Glutamatergic neuron (in vitro differentiated cells): ENCODE measurements around the gene MARK3. TPM values are rescaled to one million over a fixed set of nuclear protein-coding genes. Genes with fewer than 3 reads are reported as not detected.

Experiments used
- DNase-seq: peaks from one replicate; pipeline ENCODE4 v3.0.0; 2022
- H3K27ac Mint-ChIP-seq: one replicate; pipeline ENCODE4 v1.8.0; 2020; ENCODE audit warnings: mild to moderate bottlenecking, mixed read lengths, inconsistent platforms; ENCODE audit not compliant: unreplicated experiment
- H3K27me3 Mint-ChIP-seq: one replicate; pipeline ENCODE4 v1.8.0; 2020; ENCODE audit warnings: mild to moderate bottlenecking, moderate library complexity, mixed read lengths, inconsistent platforms; ENCODE audit not compliant: unreplicated experiment
- H3K36me3 Mint-ChIP-seq: one replicate; pipeline ENCODE4 v1.8.0; 2020; ENCODE audit warnings: mild to moderate bottlenecking, mixed read lengths, inconsistent platforms; ENCODE audit not compliant: unreplicated experiment
- H3K4me1 Mint-ChIP-seq: one replicate; pipeline ENCODE4 v1.8.0; 2020; ENCODE audit warnings: mild to moderate bottlenecking, low read depth, mixed read lengths, inconsistent platforms; ENCODE audit not compliant: unreplicated experiment
- H3K4me3 Mint-ChIP-seq: one replicate; pipeline ENCODE4 v1.8.0; 2020; ENCODE audit warnings: mild to moderate bottlenecking, mixed read lengths, inconsistent platforms; ENCODE audit not compliant: unreplicated experiment
- H3K9me3 Mint-ChIP-seq: one replicate; pipeline ENCODE4 v1.8.0; 2020; ENCODE audit warnings: mild to moderate bottlenecking, moderate library complexity, mixed read lengths, inconsistent platforms; ENCODE audit not compliant: unreplicated experiment
- total RNA-seq: library from RNA; stranded (reverse); fragmentation: NEBNext Ultra II Directional; extraction: Animal tissue kit (Norgen Biotek cat#: 25700); gene quantifications from one replicate; pipeline ENCODE4 v1.2.1, GENCODE V29; 2021; ENCODE audit not compliant: unreplicated experiment
- TF ChIP-seq, protein P1 (sequence below): fragments of 200-600 bp; sonication (generic); IDR thresholded peaks from one replicate; pipeline ENCODE4 v1.5.0; 2021; ENCODE audit not compliant: partially characterized antibody, unreplicated experiment

The MARK3 gene
- total RNA-seq, 1 donor from 2014 or later = 110 TPM

DNA sequence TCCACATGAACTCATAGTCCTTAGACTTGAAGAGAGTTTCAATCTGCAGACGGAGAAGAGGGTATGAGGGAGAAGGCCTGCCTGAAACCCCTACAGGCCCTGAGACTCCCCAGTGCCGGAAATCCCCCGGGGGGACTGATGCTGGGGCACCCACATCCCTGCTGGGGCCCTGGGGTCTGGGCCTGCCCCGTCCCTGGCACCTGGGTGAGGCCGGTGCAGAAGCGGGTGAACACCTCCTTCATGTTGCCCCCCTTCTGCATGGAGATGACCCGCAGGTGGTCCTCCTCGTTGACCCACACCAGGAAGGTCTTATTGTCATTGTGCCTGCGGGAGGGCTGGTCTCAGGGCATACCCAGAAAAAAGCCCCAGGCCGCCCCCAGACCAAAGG is 135.0 kb downstream of the MARK3 start:
- TF ChIP-seq, protein P1, sequence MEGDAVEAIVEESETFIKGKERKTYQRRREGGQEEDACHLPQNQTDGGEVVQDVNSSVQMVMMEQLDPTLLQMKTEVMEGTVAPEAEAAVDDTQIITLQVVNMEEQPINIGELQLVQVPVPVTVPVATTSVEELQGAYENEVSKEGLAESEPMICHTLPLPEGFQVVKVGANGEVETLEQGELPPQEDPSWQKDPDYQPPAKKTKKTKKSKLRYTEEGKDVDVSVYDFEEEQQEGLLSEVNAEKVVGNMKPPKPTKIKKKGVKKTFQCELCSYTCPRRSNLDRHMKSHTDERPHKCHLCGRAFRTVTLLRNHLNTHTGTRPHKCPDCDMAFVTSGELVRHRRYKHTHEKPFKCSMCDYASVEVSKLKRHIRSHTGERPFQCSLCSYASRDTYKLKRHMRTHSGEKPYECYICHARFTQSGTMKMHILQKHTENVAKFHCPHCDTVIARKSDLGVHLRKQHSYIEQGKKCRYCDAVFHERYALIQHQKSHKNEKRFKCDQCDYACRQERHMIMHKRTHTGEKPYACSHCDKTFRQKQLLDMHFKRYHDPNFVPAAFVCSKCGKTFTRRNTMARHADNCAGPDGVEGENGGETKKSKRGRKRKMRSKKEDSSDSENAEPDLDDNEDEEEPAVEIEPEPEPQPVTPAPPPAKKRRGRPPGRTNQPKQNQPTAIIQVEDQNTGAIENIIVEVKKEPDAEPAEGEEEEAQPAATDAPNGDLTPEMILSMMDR = no peak
- peaks cover 12% of the 10 kb centered on the region for H3K4me1 Mint-ChIP-seq
- H3K27me3 Mint-ChIP-seq = peaks cover 24% of the 10 kb centered on the region
- no peak for DNase-seq
- H3K9me3 Mint-ChIP-seq = peaks cover 22% of the 10 kb centered on the region
- no peaks in the 10 kb centered on the region for H3K36me3 Mint-ChIP-seq
- H3K4me3 Mint-ChIP-seq = peak overlapping the region; percentile 77
- H3K27ac Mint-ChIP-seq = peak overlapping the region; percentile 86

DNA sequence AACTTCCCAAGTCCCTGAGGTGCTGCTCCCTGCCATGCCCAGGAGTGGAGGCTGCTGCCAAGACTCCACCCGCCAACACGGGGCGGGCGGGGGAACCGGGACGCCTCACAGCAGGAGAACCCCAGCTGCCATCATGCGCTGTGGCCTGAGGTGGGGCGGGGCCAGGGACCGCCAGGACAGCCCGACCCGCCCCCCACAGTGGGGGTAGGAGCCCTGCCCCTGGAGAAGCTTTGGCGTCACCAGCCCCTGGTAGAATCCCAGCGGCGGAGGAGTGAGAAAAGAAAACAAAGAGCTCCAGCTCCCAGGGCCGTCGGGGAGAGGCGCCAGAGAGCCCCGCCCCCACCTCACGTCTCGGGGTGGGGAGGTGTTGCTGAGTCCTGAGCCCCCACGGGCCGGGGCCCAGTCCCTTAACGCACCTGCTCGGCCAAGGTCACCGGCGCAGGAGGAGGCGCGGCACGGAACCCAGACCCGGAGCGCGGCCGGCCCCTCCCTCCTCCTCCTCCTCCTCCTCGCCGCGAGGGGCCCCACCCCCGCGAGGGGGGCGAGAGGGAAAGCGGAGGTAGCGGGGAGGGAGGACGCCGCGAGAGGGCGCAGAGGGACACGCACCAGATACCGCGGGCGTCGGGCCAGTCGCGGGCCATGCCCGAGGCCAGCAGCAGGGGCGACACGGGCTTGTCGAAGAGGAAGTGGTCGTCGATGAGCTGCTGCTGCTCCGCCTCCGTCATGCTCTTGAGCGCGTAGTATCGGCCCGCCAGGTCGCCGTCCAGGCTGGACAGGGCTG is 135.6 kb downstream of the MARK3 start:
- TF ChIP-seq, protein P1 = peak; percentile 57
- Mint-ChIP-seq H3K9me3 (peaks cover 22% of the 10 kb centered on the region), H3K27me3 (peaks cover 24% of the 10 kb centered on the region), H3K36me3 (no peaks in the 10 kb centered on the region), H3K4me3 (peak overlapping the region; percentile 77), H3K4me1 (peaks cover 18% of the 10 kb centered on the region), H3K27ac (no peak overlapping the region)
- DNase-seq = peak; percentile 86

DNA sequence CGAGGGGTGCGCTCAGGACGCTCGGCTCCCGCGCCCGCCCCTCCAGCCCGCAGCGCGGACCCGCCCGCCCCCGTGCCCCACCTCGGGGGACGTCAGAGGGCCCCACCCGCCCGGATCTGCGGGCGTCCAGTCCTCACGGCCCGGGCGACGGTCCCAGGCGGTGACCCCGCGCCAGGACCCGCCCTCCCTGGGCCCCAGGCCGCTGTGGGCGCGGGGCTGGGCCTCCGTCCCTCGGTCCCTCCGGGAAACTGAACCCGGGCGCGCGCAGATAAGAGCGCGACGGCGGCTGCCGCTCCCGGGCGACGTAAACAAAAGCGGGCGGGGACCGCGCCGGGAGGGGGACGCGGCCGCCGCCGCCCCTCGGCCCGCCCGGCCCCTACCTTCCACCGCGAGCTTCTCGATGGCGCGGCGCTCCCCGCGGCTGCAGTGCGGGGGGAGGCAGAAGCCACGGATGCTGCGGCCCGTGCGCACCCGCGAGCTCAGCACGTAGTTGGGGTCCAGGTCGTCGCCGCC is 136.3 kb downstream of the MARK3 start:
- Mint-ChIP-seq H3K36me3 (no peaks in the 10 kb centered on the region), H3K4me1 (peaks cover 20% of the 10 kb centered on the region), H3K27ac (no peak overlapping the region), H3K27me3 (peaks cover 24% of the 10 kb centered on the region), H3K9me3 (peaks cover 21% of the 10 kb centered on the region), H3K4me3 (no peak overlapping the region)
- TF ChIP-seq, protein P1 = no peak
- DNase-seq = no peak

DNA sequence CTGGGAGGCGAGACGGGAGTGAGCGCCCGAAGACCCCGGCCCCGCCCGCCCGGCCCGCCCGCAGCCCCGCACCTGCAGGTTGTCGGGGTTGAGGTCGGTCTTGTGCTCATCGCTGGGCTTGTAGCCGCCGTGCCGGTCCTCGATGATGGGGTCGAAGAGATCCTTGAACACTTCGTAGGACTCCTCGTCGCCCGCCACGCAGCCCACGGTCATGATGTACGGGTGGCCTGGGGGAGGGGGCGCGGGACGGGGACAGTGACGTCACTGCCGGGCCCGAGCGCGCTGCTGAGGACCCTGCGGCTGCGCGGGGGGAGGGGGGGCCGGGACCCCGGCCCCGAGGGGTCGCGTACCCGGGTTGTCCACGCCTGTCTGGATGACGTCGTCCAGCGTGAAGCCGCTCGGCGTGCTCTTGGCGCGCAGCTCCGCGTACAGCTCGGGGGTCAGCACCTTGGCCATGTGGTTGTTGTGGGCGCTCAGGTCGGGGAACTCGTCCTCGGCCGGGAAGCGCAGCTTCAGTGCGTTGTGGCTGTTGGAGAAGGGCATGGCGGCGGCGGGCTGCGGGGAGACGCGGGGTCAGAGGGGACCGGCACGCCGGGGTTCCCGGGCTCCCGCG is 136.8 kb downstream of the MARK3 start:
- peaks cover 21% of the 10 kb centered on the region for H3K9me3 Mint-ChIP-seq
- DNase-seq = peak; percentile 80
- H3K36me3 Mint-ChIP-seq = no peaks in the 10 kb centered on the region
- H3K27ac Mint-ChIP-seq = peak overlapping the region; percentile 82
- peak overlapping the region; percentile 78 for H3K4me3 Mint-ChIP-seq
- TF ChIP-seq, protein P1 = no peak
- H3K27me3 Mint-ChIP-seq = peaks cover 23% of the 10 kb centered on the region
- peaks cover 21% of the 10 kb centered on the region for H3K4me1 Mint-ChIP-seq
